Ascending aorta (tissue), 2 donors: ENCODE results near the gene CAAP1. TPM values are rescaled to one million over a fixed set of nuclear protein-coding genes. Genes with fewer than 3 reads are reported as not detected.
"Not testable (repeated sequence)": the region's sequence is repeated elsewhere in the genome, so short reads cannot be mapped to it uniquely, and the experiment has no call there.

Experiments
- DNase-seq, 2 donors: peaks; one replicate each; pipeline ENCODE4 v3.0.0-alpha.2; 2019; ENCODE audit warnings: low spot score in 2 of 2
- H3K27ac ChIP-seq, 2 donors: fragments of 200-600 bp; sonication (generic); one replicate each; pipeline ENCODE4 v1.5.1; 2016 to 2017; ENCODE audit warnings: mild to moderate bottlenecking in 1 of 2
- H3K27me3 ChIP-seq: fragments of 200-600 bp; sonication (generic); one replicate; pipeline ENCODE4 v1.5.1; 2017
- H3K36me3 ChIP-seq, 2 donors: fragments of 200-600 bp; sonication (generic); one replicate each; pipeline ENCODE4 v1.5.1; 2016
- H3K4me1 ChIP-seq, 2 donors: fragments of 200-600 bp; sonication (generic); one replicate each; pipeline ENCODE4 v1.5.1; 2016 to 2017; ENCODE audit warnings: mild to moderate bottlenecking in 1 of 2
- H3K4me3 ChIP-seq, 2 donors: fragments of 200-600 bp; sonication (generic); one replicate each; pipeline ENCODE4 v1.5.1; 2016 to 2017; ENCODE audit warnings: mild to moderate bottlenecking in 1 of 2
- H3K9me3 ChIP-seq, 2 donors: fragments of 200-600 bp; sonication (generic); one replicate each; pipeline ENCODE4 v1.5.1; 2016
- intact Hi-C: fragments of 100-400 bp; cut with DNase I; formaldehyde crosslinking; loops from one replicate; pipeline ENCODE4 v1.15.1; 2023
- total RNA-seq: library from RNA; depleted of rRNA; stranded (reverse); fragments of >200 nt; gene quantifications from one replicate; pipeline ENCODE4 v1.1.0, GENCODE V29; 2016
- TF ChIP-seq, protein P1 (sequence below), 3 experiments: fragments of 200-600 bp in 2 of 3; fragments of 450-650 bp in 1 of 3; sonication (generic) in 2 of 3; IDR thresholded peaks; one replicate each; pipeline ENCODE4 v1.5.1; 2016 to 2019; ENCODE audit warnings: antibody characterized with exemption in 3 of 3, mild to moderate bottlenecking in 1 of 3, moderate library complexity in 1 of 3

Gene CAAP1
- total RNA-seq, 1 donor from 2014 or later: 59.5 TPM

DNA sequence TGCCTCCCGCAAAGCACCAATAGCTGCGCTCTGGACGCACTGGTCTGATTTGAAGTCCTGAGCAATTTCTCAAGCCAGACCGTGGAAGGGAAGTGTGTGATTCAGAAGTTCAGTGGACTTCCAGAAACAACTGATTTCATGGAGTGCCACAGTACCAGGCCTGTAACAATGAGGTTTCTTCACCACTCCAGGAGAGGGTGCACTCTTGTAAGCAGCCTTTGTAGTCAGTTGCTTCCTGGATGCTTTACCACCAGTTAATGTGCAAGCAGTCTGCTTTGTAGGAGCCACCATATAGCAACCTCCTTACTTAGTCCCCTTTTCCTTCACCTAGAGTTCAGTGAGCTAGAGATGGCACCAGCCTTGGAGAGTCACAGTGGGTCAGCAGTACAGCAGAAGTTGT lies 12.3 kb downstream of the CAAP1 start:
- peaks cover 10 to 59% of the 10 kb centered on the region in 2 donors for H3K36me3 ChIP-seq
- H3K9me3 ChIP-seq: no peaks in the 10 kb centered on the region
- intact Hi-C loops: no loop called here
- TF ChIP-seq, protein P1, sequence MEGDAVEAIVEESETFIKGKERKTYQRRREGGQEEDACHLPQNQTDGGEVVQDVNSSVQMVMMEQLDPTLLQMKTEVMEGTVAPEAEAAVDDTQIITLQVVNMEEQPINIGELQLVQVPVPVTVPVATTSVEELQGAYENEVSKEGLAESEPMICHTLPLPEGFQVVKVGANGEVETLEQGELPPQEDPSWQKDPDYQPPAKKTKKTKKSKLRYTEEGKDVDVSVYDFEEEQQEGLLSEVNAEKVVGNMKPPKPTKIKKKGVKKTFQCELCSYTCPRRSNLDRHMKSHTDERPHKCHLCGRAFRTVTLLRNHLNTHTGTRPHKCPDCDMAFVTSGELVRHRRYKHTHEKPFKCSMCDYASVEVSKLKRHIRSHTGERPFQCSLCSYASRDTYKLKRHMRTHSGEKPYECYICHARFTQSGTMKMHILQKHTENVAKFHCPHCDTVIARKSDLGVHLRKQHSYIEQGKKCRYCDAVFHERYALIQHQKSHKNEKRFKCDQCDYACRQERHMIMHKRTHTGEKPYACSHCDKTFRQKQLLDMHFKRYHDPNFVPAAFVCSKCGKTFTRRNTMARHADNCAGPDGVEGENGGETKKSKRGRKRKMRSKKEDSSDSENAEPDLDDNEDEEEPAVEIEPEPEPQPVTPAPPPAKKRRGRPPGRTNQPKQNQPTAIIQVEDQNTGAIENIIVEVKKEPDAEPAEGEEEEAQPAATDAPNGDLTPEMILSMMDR (IDR thresholded peaks at IDR 0.05): no peak
- no peak for DNase-seq
- H3K4me1 ChIP-seq: no peaks in the 10 kb centered on the region
- no peak overlapping the region for H3K4me3 ChIP-seq
- no peaks in the 10 kb centered on the region for H3K27me3 ChIP-seq
- no peak overlapping the region for H3K27ac ChIP-seq

DNA sequence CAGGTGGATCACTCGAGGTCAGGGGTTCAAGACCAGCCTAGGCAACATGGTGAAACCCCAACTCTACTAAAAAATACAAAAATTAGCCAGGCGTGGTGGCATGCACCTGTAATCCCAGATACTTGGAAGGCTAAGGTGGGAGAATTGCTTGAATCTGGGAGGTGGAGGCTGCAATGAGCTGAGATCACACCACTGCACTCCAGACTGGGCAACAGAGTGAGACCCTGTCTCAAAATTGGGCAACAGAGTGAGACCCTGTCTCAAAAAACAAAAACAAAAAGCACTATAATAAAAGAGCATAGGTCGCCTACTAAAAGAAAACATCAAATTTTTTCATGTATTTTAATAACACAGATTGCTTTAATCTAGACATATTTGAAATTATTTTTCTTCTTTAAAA lies 17.4 kb downstream of the CAAP1 start:
- intact Hi-C loops: loop anchor here (10.0 kb wide), 1 partner anchor 460 kb away; no protein-coding TSS in a partner anchor
- not testable (repeated sequence) for H3K27ac ChIP-seq, H3K4me3 ChIP-seq, H3K9me3 ChIP-seq, H3K27me3 ChIP-seq, DNase-seq, H3K4me1 ChIP-seq
- peaks cover 5 to 30% of the 10 kb centered on the region in 2 donors for H3K36me3 ChIP-seq

DNA sequence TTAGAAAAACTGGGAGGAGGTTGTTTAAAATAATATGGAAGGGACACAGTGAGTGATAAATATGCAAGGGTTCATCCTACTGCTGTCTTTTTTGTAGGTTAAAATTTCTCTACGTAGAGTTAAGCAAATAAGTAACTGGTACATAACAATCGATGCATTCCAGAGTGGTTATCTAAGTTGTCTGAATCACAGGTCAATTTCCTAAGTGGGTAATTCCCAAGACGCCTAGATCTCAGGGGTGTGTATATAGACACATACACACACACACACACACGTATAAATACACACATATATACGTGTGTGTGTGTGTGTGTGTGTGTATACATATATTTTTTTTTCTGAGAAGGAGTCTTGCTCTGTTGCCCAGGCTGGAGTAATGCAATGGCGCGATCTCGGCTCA lies 22.3 kb downstream of the CAAP1 start:
- H3K27me3 ChIP-seq: no peaks in the 10 kb centered on the region
- intact Hi-C loops: loop anchor here (10.0 kb wide), 1 partner anchor 455 kb away; no protein-coding TSS in a partner anchor
- DNase-seq: no peak
- no peaks in the 10 kb centered on the region for H3K4me1 ChIP-seq
- H3K4me3 ChIP-seq: no peak overlapping the region
- TF ChIP-seq, protein P1 (IDR thresholded peaks at IDR 0.05): no peak
- H3K9me3 ChIP-seq: no peaks in the 10 kb centered on the region
- H3K36me3 ChIP-seq: peaks cover 0 to 10% of the 10 kb centered on the region in 2 donors
- no peak overlapping the region for H3K27ac ChIP-seq

DNA sequence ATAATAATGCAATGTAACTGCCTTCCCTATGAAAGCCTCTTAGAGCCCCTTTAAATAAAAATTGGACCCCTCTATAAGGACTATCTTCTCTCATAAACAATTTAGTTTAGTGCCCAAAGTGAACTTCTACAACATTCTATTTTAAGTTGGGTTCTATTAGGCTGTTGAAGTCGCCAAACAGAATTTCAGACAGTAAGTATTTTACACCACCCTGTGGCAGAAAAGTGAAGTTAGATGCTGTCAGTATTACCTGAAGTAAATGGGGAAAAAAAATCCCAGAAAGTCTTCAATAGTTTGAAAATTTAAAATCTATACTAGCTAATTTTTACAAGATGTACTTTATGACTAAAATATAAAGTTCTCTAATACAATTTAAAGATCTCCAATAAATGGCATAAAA lies 29.5 kb downstream of the CAAP1 start:
- Histone ChIP-seq H3K4me1 (no peaks in the 10 kb centered on the region), H3K27ac (no peak overlapping the region), H3K36me3 (peaks cover 0 to 24% of the 10 kb centered on the region in 2 donors), H3K27me3 (no peaks in the 10 kb centered on the region), H3K9me3 (no peaks in the 10 kb centered on the region), H3K4me3 (no peak overlapping the region)
- DNase-seq: no peak
- TF ChIP-seq, protein P1 (IDR thresholded peaks at IDR 0.05): no peak
- intact Hi-C loops: no loop called here

DNA sequence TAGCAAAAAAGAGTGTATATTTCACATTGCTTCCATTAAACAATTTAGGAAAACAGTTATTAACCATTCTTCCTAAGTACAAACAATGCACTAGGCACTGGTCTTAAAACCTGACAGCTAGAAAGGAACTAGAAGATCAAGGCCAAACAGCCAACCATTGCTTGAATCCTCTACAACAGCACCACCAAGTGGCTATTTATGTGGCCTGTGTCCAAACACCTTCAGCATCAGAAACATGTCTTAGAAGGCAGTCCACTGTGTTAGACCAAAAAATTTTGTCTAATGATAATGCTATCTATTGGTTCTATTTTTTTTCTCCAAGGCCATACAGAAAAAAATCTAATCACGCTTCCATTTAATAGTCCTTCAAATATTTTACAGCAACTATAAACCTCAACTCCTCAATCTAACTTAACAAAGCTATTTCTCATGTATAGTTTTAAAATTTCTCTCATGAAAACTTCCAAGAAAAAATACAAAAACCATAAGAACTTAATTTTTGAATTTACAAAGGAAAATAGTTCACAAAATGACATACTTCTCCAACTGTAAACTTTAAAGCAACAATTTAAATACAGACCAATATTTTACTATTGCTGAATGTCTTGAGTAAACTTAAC lies 36.1 kb downstream of the CAAP1 start:
- H3K4me1 ChIP-seq: no peaks in the 10 kb centered on the region
- H3K4me3 ChIP-seq: no peak overlapping the region
- DNase-seq: no peak
- intact Hi-C loops: no loop called here
- no peaks in the 10 kb centered on the region for H3K9me3 ChIP-seq
- peaks cover 3 to 55% of the 10 kb centered on the region in 2 donors for H3K36me3 ChIP-seq
- TF ChIP-seq, protein P1 (IDR thresholded peaks at IDR 0.05): peak in 1 of 3 experiments; percentile 12
- no peak overlapping the region for H3K27ac ChIP-seq
- no peaks in the 10 kb centered on the region for H3K27me3 ChIP-seq

DNA sequence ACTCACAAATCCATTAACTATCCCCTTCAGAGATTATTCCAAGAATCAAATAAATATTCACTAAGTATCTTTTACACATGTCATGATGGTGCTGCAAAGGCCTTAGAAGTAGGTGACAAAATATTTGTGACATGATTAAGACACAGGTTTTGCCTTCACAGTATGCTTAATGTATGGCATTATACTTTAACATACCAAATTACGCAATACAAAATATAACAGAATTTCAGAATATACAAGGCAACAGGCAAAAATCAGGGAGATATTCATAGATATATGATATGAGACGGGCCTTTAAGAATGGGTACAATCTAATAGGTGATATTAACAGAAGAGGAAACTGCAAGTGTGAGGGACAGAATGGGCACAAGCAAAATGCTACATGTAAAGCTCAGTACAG lies 41.6 kb downstream of the CAAP1 start:
- TF ChIP-seq, protein P1 (IDR thresholded peaks at IDR 0.05): no peak
- no peaks in the 10 kb centered on the region for H3K27me3 ChIP-seq
- no peaks in the 10 kb centered on the region for H3K9me3 ChIP-seq
- intact Hi-C loops: no loop called here
- H3K4me3 ChIP-seq: no peak overlapping the region
- H3K4me1 ChIP-seq: no peaks in the 10 kb centered on the region
- H3K36me3 ChIP-seq: peaks cover 11 to 50% of the 10 kb centered on the region in 2 donors
- H3K27ac ChIP-seq: no peak overlapping the region
- DNase-seq: no peak
